Measurements from ENCODE around the gene SLC25A23.

Gene SLC25A23

DNA sequence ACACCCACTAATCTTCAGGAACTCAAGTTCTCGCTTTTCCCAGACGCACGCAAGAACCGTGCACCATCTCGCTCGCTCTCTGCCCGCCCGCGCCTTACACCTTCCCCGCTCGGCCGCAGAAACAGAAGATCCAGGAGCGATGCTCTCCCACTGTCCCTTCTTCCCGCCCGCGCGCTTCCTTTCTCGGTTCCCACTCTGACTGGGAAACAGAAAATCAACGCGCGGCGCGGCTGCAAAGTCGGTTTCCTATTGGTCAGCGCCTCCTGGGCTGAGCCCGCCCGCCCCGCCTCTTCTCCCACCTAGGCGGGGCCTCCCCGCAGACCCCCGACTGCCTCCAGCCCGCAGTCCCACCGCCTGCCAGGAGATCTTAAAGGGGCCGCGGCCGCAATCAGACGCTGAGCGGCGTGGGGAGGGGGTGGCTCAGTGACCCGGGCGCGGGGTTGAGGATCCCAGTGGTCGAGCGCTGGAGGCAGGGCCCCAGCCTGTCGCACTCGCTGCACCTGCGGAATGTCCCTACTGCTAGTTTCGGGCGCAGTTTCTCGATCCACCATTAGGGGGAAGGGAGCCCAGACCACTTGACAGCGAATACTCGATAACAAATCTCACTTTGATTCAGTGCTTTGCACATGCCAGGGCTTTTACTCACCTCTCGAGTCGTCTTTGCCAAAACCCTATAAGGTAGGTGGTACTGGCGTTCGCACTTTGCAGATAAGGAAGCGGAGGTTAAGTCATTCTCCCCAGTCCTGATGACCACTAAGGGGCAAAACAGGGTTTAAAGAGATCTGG, 700 bp upstream of the SLC25A23 start (continued):
- TF ChIP-seq, protein P1, sequence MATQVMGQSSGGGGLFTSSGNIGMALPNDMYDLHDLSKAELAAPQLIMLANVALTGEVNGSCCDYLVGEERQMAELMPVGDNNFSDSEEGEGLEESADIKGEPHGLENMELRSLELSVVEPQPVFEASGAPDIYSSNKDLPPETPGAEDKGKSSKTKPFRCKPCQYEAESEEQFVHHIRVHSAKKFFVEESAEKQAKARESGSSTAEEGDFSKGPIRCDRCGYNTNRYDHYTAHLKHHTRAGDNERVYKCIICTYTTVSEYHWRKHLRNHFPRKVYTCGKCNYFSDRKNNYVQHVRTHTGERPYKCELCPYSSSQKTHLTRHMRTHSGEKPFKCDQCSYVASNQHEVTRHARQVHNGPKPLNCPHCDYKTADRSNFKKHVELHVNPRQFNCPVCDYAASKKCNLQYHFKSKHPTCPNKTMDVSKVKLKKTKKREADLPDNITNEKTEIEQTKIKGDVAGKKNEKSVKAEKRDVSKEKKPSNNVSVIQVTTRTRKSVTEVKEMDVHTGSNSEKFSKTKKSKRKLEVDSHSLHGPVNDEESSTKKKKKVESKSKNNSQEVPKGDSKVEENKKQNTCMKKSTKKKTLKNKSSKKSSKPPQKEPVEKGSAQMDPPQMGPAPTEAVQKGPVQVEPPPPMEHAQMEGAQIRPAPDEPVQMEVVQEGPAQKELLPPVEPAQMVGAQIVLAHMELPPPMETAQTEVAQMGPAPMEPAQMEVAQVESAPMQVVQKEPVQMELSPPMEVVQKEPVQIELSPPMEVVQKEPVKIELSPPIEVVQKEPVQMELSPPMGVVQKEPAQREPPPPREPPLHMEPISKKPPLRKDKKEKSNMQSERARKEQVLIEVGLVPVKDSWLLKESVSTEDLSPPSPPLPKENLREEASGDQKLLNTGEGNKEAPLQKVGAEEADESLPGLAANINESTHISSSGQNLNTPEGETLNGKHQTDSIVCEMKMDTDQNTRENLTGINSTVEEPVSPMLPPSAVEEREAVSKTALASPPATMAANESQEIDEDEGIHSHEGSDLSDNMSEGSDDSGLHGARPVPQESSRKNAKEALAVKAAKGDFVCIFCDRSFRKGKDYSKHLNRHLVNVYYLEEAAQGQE (tag by site-specific recombination; IDR thresholded peaks at IDR 0.05) = peak; percentile 41; the same call in 1 of the 2 replicates
- TF ChIP-seq ZNF202 (tag by site-specific recombination; IDR thresholded peaks at IDR 0.05; ENCODE audit: borderline replicate concordance) (no peak), MEIS1 (CRISPR knock-in tag; IDR thresholded peaks at IDR 0.05; ENCODE audit: borderline replicate concordance) (no peak), ZNF311 (tag by site-specific recombination; IDR thresholded peaks at IDR 0.05; ENCODE audit: borderline replicate concordance) (no peak), ZNF211 (tag by site-specific recombination; IDR thresholded peaks at IDR 0.05; ENCODE audit: low read depth) (no peak), ZNF544 (tag by site-specific recombination; IDR thresholded peaks at IDR 0.05) (no peak)
- TF ChIP-seq, protein P2, sequence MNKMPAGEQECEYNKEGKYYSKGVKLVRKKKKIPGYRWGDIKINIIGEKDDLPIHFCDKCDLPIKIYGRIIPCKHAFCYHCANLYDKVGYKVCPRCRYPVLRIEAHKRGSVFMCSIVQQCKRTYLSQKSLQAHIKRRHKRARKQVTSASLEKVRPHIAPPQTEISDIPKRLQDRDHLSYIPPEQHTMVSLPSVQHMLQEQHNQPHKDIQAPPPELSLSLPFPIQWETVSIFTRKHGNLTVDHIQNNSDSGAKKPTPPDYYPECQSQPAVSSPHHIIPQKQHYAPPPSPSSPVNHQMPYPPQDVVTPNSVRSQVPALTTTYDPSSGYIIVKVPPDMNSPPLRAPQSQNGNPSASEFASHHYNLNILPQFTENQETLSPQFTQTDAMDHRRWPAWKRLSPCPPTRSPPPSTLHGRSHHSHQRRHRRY (tag by site-specific recombination; IDR thresholded peaks at IDR 0.05) = peak; percentile 88; the same call in 1 of the 2 replicates
- TF ChIP-seq, protein P3, sequence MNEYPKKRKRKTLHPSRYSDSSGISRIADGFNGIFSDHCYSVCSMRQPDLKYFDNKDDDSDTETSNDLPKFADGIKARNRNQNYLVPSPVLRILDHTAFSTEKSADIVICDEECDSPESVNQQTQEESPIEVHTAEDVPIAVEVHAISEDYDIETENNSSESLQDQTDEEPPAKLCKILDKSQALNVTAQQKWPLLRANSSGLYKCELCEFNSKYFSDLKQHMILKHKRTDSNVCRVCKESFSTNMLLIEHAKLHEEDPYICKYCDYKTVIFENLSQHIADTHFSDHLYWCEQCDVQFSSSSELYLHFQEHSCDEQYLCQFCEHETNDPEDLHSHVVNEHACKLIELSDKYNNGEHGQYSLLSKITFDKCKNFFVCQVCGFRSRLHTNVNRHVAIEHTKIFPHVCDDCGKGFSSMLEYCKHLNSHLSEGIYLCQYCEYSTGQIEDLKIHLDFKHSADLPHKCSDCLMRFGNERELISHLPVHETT (tag by site-specific recombination; IDR thresholded peaks at IDR 0.05) = peak; percentile 92; the same call in 1 of the 2 replicates

DNA sequence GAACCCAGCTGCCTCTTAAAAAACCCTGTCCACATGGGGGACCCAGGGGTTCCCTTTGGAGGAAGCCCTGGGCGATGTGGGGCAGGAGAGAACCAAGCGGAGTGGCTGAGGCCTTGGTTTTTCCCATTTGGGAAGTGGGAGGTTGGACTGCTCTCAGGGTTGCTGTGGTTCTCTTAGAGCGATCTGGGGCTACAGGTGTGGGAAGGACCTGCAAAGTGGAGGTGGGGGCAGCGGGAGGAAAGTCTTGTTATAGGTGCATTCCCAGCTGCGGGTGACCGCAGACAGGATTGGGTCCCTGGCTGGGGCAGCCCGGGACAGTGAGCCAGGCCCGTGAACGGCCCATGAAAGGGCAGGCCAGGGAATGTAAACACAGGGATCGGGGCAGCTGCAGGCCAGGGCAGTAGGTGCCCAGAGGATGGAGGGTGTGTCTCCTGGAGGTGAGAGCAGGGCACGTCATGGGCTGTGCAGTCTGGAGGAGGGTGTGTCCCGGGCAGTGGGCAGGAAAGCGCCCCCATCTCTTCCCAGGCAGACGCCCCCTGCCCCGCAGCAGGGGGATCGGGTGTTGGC, 814 bp downstream of the SLC25A23 start:
- ChIA-PET CTCF (interaction anchor here (0.6 to 0.7 kb wide), 3 partner anchors 86 to 1781 kb away, joined by 3 read pairs; no protein-coding TSS in a partner anchor), POLR2A (interaction anchor here (0.6 to 1.3 kb wide), 5 partner anchors 27 to 86 kb away, joined by 3 to 7 read pairs (median 4); partner anchors contain the start of genes ALKBH7 and KHSRP)
- no peaks in the 10 kb centered on the region for H3K9me3 ChIP-seq (ENCODE audit: control insufficient read depth, insufficient read depth, low read depth, low read length)
- peak overlapping the region; percentile 62 for H3K4me3 ChIP-seq (ENCODE audit: low read depth, low read length)
- H3K27ac ChIP-seq (ENCODE audit: extremely low read depth, low read depth, low read length) = no peak overlapping the region; the same call in 1 of the 2 replicates
- peaks cover 0 to 36% of the 10 kb centered on the region in 2 experiments; a peak in 1 of 3 replicates for H3K36me3 ChIP-seq (ENCODE audit: control insufficient read depth in 2 of 2, insufficient read depth in 1 of 2, low read length in 2 of 2)
- H3K4me1 ChIP-seq (ENCODE audit: control insufficient read depth, insufficient read depth, low read length) = no peaks in the 10 kb centered on the region
- TF ChIP-seq SP7 (tag by site-specific recombination; IDR thresholded peaks at IDR 0.05) (no peak), ZNF521 (tag by site-specific recombination; IDR thresholded peaks at IDR 0.05) (no peak), ZFP37 (tag by site-specific recombination; IDR thresholded peaks at IDR 0.05) (0 out of 2 replicates have a peak, but pooled peaks have one; percentile 12), KLF9 (tag by site-specific recombination; IDR thresholded peaks at IDR 0.05; ENCODE audit: low read depth) (peak; percentile 84), ZNF529 (tag by site-specific recombination; IDR thresholded peaks at IDR 0.05; ENCODE audit: insufficient replicate concordance) (no peak), ZBTB20 (tag by site-specific recombination; IDR thresholded peaks at IDR 0.05) (peak; percentile 32), ZNF112 (tag by site-specific recombination; IDR thresholded peaks at IDR 0.05) (no peak), ZNF701 (tag by site-specific recombination; IDR thresholded peaks at IDR 0.05) (no peak), ZNF37A (tag by site-specific recombination; IDR thresholded peaks at IDR 0.05) (no peak), ZNF561 (tag by site-specific recombination; IDR thresholded peaks at IDR 0.05; ENCODE audit: borderline replicate concordance) (no peak), ZNF121 (tag by site-specific recombination; IDR thresholded peaks at IDR 0.05) (peak; percentile 100), GLI2 (tag by site-specific recombination; IDR thresholded peaks at IDR 0.05; ENCODE audit: borderline replicate concordance, low read depth) (no peak)
- TF ChIP-seq, protein P4, sequence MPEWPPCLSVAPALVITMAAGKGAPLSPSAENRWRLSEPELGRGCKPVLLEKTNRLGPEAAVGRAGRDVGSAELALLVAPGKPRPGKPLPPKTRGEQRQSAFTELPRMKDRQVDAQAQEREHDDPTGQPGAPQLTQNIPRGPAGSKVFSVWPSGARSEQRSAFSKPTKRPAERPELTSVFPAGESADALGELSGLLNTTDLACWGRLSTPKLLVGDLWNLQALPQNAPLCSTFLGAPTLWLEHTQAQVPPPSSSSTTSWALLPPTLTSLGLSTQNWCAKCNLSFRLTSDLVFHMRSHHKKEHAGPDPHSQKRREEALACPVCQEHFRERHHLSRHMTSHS (tag by site-specific recombination; IDR thresholded peaks at IDR 0.05) = no peak
- TF ChIP-seq, protein P5, sequence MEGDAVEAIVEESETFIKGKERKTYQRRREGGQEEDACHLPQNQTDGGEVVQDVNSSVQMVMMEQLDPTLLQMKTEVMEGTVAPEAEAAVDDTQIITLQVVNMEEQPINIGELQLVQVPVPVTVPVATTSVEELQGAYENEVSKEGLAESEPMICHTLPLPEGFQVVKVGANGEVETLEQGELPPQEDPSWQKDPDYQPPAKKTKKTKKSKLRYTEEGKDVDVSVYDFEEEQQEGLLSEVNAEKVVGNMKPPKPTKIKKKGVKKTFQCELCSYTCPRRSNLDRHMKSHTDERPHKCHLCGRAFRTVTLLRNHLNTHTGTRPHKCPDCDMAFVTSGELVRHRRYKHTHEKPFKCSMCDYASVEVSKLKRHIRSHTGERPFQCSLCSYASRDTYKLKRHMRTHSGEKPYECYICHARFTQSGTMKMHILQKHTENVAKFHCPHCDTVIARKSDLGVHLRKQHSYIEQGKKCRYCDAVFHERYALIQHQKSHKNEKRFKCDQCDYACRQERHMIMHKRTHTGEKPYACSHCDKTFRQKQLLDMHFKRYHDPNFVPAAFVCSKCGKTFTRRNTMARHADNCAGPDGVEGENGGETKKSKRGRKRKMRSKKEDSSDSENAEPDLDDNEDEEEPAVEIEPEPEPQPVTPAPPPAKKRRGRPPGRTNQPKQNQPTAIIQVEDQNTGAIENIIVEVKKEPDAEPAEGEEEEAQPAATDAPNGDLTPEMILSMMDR (tag by site-specific recombination; IDR thresholded peaks at IDR 0.05) = peak; percentile 39; the same call in 1 of the 2 replicates
- TF ChIP-seq, protein P6, sequence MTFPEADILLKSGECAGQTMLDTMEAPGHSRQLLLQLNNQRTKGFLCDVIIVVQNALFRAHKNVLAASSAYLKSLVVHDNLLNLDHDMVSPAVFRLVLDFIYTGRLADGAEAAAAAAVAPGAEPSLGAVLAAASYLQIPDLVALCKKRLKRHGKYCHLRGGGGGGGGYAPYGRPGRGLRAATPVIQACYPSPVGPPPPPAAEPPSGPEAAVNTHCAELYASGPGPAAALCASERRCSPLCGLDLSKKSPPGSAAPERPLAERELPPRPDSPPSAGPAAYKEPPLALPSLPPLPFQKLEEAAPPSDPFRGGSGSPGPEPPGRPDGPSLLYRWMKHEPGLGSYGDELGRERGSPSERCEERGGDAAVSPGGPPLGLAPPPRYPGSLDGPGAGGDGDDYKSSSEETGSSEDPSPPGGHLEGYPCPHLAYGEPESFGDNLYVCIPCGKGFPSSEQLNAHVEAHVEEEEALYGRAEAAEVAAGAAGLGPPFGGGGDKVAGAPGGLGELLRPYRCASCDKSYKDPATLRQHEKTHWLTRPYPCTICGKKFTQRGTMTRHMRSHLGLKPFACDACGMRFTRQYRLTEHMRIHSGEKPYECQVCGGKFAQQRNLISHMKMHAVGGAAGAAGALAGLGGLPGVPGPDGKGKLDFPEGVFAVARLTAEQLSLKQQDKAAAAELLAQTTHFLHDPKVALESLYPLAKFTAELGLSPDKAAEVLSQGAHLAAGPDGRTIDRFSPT (tag by site-specific recombination; IDR thresholded peaks at IDR 0.05) = peak; percentile 72; the same call in 1 of the 2 replicates

Measured in HEK293 (cell line).